ENCODE data around the gene RCOR2. TPM values are rescaled to one million over a fixed set of nuclear protein-coding genes. Genes with fewer than 3 reads are reported as not detected.

RCOR2 gene
- 0.55 to 1.1 TPM (median 1.0 TPM) in 5 replicates for total RNA-seq (2022; extraction: Qiagen RNA extraction; ENCODE audit: low read depth)

GRCh38 chr11:63916837-63917691 is at the start of gene RCOR2:
RCOR2 (minus strand) TSS chr11:63917164; CDS start chr11:63916456, 708 bp downstream.

DNA sequence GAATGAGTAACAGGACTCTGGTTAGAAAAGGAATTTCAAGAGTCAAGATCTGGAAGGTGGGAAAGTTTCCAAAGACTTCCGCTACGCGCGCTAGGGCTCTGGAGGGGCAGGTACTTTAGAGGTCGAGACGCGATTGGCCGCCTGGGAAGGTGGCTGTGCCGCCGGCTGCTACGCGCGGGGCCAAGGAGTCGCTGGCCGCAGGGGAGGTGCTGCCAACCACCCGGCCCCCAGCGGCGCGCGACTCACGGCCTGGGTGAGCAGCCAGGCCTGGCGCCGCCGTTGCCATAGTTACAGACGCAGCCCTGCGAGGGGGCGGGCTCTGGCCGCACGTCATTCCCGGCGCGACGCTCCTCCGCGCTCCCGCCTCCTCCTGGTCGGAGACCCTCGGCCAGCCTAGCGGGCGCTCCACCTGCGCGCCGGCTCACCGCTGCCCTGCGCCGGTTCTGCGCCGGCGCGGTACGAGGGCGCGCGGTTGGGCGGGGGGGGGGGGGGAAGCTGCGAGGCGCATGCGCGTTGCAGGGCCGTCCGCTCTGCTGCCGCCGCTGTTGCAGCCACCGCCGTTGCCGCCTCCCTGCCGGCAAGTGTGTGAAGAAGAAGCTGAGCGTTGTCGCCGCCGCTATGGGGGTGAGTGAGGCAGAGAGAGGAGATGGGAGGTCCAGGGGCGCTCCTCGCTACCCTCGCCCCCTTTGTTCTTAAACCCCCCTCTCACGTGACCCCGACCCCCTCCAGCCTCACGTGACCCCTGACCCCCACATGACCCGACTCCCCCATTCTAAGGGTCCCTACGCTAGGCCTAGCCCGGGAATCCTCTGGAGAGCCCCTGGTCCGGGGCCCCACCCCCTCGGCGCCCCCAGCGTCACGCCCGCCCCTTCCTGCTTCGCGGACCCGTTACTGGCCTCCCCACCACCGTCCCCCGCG is 21.8 kb upstream of the RCOR2 start, which contains the start of gene NAA40:
NAA40 (plus strand) TSS at position 524 of the 918 bp plus-strand sequence; CDS start at position 619, 95 bp downstream.

Other genes with a start within 250 kb of the RCOR2 start
- 26.9 to 34.1 TPM (median 31.7 TPM) in 5 replicates for gene ATL3, start 245.8 kb downstream of the RCOR2 start, total RNA-seq (2022; extraction: Qiagen RNA extraction; ENCODE audit: low read depth)
- 97.2 to 107 TPM (median 102 TPM) in 5 replicates for gene RTN3, start 235.7 kb downstream of the RCOR2 start, total RNA-seq (2022; extraction: Qiagen RNA extraction; ENCODE audit: low read depth)
- gene ZFTA, start 148.4 kb downstream of the RCOR2 start, total RNA-seq (2022; extraction: Qiagen RNA extraction; ENCODE audit: low read depth): 5.7 to 7.1 TPM (median 6.9 TPM) in 5 replicates
- gene SPINDOC, start 103.7 kb downstream of the RCOR2 start, total RNA-seq (2022; extraction: Qiagen RNA extraction; ENCODE audit: low read depth): 37.7 to 55.9 TPM (median 51.5 TPM) in 5 replicates
- 22.9 to 26.2 TPM (median 24.3 TPM) in 5 replicates for gene MARK2, start 78.1 kb downstream of the RCOR2 start, total RNA-seq (2022; extraction: Qiagen RNA extraction; ENCODE audit: low read depth)
- 15.1 to 19.0 TPM (median 18.3 TPM) in 5 replicates for gene NAA40, start 21.8 kb upstream of the RCOR2 start, total RNA-seq (2022; extraction: Qiagen RNA extraction; ENCODE audit: low read depth)
- 629 to 1,059 TPM (median 1,023 TPM) in 5 replicates for gene COX8A, start 57.5 kb upstream of the RCOR2 start, total RNA-seq (2022; extraction: Qiagen RNA extraction; ENCODE audit: low read depth)
- gene OTUB1, start 69.3 kb upstream of the RCOR2 start, total RNA-seq (2022; extraction: Qiagen RNA extraction; ENCODE audit: low read depth): 109 to 134 TPM (median 129 TPM) in 5 replicates
- gene FLRT1, start 118.8 kb upstream of the RCOR2 start, total RNA-seq (2022; extraction: Qiagen RNA extraction; ENCODE audit: low read depth): 0.05 to 0.09 TPM (median 0.08 TPM) in 4 of 5 replicates, not detected in the other
- 7.6 to 13.8 TPM (median 13.3 TPM) in 5 replicates for gene MACROD1, start 248.9 kb upstream of the RCOR2 start, total RNA-seq (2022; extraction: Qiagen RNA extraction; ENCODE audit: low read depth)